Heart left ventricle (tissue), 13 donors: ENCODE measurements around the gene SMAD7.

Experiments used
- POLR2A ChIP-seq, 2 donors: fragments of 450-650 bp; IDR thresholded peaks; one replicate each; pipeline ENCODE4 v1.6.1; 2017; ENCODE audit warnings: antibody characterized with exemption in 2 of 2, mild to moderate bottlenecking in 2 of 2, moderate library complexity in 2 of 2
- TF ChIP-seq, protein P1 (sequence below), 12 donors: fragments of 200-600 bp; sonication (generic) in 4 of 12; IDR thresholded peaks; one replicate each; pipeline versions ENCODE4 v1.5.0 to v1.8.0; 2018 to 2022; ENCODE audit warnings: antibody characterized with exemption in 12 of 12, mild to moderate bottlenecking in 5 of 12
- donor health status: ischemic (EF 13 %, LVEDD 7.1; RV severe dilation, severe dysfunction).
- donor health status: DM: no; HTN: yes; CAD: no.
- donor health status: DM: no; HTN: no; CAD: no.
- donor health status: ischemic (EF 25% LVEDD 6.9; RV normal size, moderate dysfunction).
- donor health status: ischemic (EF 25% LVEDD 5.7; RV mildly dilated, moderate dysfunction).
- donor health status: ischemic (EF 35%, LVEDD 5.7; RV mildly dilated, moderate dysfunction).
- donor health status: nonischemic (EF 11% LVEDD 7.7; RV severe dilation, severe dysfunction).
- donor health status: DM: yes; HTN: yes; CAD: no.
- donor health status: PGD.
- donor health status: ischemic (EF 29% LVEDD 5.4; RV normal size, mild dysfunction).
- donor health status: nonischemic (EF 23%, LVEDD 6.1; RV moderate dilation, normal function).

DNA sequence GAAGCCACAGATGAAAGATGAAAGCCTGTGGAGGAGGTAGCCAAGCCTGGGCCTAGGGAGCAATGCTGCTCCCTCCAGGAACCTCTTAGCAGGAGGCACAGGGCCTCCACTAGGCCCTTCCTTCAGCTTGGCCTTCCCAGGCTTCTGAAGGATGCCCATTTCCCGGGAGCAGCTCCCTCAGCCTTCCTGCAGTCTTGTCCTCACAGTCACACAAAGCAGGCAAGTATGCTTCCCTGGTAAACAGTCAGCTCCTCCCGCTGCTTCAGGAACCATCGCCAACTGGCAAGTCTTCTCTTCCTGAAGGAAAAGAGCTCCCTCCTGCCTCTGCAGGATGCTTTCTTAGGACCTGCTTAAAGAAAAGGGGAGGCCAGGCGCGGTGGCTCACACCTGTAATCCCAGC, 53.2 kb downstream of the SMAD7 start:
- TF ChIP-seq, protein P1, sequence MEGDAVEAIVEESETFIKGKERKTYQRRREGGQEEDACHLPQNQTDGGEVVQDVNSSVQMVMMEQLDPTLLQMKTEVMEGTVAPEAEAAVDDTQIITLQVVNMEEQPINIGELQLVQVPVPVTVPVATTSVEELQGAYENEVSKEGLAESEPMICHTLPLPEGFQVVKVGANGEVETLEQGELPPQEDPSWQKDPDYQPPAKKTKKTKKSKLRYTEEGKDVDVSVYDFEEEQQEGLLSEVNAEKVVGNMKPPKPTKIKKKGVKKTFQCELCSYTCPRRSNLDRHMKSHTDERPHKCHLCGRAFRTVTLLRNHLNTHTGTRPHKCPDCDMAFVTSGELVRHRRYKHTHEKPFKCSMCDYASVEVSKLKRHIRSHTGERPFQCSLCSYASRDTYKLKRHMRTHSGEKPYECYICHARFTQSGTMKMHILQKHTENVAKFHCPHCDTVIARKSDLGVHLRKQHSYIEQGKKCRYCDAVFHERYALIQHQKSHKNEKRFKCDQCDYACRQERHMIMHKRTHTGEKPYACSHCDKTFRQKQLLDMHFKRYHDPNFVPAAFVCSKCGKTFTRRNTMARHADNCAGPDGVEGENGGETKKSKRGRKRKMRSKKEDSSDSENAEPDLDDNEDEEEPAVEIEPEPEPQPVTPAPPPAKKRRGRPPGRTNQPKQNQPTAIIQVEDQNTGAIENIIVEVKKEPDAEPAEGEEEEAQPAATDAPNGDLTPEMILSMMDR (IDR thresholded peaks at IDR 0.05), result no peak
- no peak for TF ChIP-seq POLR2A (IDR thresholded peaks at IDR 0.05)
